ENCODE results near the gene PTPRG.

Gene PTPRG

GRCh38 chr3:61769266-61769990 lies 208.1 kb downstream of the PTPRG start:
- H3K27ac ChIP-seq = no peak overlapping the region
- TF ChIP-seq CTCF (conservative IDR thresholded peaks at IDR 0.05) = no peak

GRCh38 chr3:61771976-61772375 lies 210.6 kb downstream of the PTPRG start:
- TF ChIP-seq CTCF (conservative IDR thresholded peaks at IDR 0.05) = no peak
- H3K27ac ChIP-seq = no peak overlapping the region

GRCh38 chr3:61772456-61772855 lies 211.1 kb downstream of the PTPRG start:
- no peak overlapping the region for H3K27ac ChIP-seq
- TF ChIP-seq CTCF (conservative IDR thresholded peaks at IDR 0.05) = no peak

GRCh38 chr3:61774279-61774890 lies 213.0 kb downstream of the PTPRG start:
- no peak overlapping the region for H3K27ac ChIP-seq
- no peak for TF ChIP-seq CTCF (conservative IDR thresholded peaks at IDR 0.05)

- no peak for TF ChIP-seq CTCF (conservative IDR thresholded peaks at IDR 0.05)
- H3K27ac ChIP-seq = no peak overlapping the region
Observed at GRCh38 chr3:61776390-61776789, 215.0 kb downstream of the PTPRG start.

- no peak overlapping the region for H3K27ac ChIP-seq
- no peak for TF ChIP-seq CTCF (conservative IDR thresholded peaks at IDR 0.05)
Observed at GRCh38 chr3:61777483-61777882, 216.1 kb downstream of the PTPRG start.

- no peak for TF ChIP-seq CTCF (conservative IDR thresholded peaks at IDR 0.05)
Observed at GRCh38 chr3:61778095-61778494, 216.7 kb downstream of the PTPRG start.

More at GRCh38 chr3:61778095-61778494, 216.7 kb downstream of the PTPRG start:
- no peak overlapping the region for H3K27ac ChIP-seq

All from VCaP (cell line).